Activated T-cell treated with anti-CD3 and anti-CD28 coated beads for 1 hour (primary cell): ENCODE data around the gene HSPB6.
"Not testable (repeated sequence)": the region's sequence is repeated elsewhere in the genome, so short reads cannot be mapped to it uniquely, and the experiment has no call there.

Experiments
- DNase-seq: peaks from one replicate; pipeline ENCODE4 v3.0.0-alpha.2; 2020; ENCODE audit warnings: low read depth

Gene HSPB6

GRCh38 chr19:35731353-35731752, 25.5 kb downstream of the HSPB6 start:
- no peak for DNase-seq

- no peak for DNase-seq
Observed at GRCh38 chr19:35730326-35730725, 26.5 kb downstream of the HSPB6 start.

- DNase-seq: no peak
Observed at GRCh38 chr19:35729763-35730162, 27.1 kb downstream of the HSPB6 start.

- no peak for DNase-seq
Observed at GRCh38 chr19:35729021-35729420, 27.8 kb downstream of the HSPB6 start.

- no peak for DNase-seq
Observed at GRCh38 chr19:35727956-35728706, 28.7 kb downstream of the HSPB6 start.

GRCh38 chr19:35727053-35727955, 29.5 kb downstream of the HSPB6 start:
- no peak for DNase-seq

- DNase-seq: no peak
Observed at GRCh38 chr19:35725216-35725861, 31.5 kb downstream of the HSPB6 start.

- no peak for DNase-seq
Observed at GRCh38 chr19:35724560-35724959, 32.3 kb downstream of the HSPB6 start.

- not testable (repeated sequence) for DNase-seq
Observed at GRCh38 chr19:35724132-35724531, 32.7 kb downstream of the HSPB6 start.

GRCh38 chr19:35723671-35724070, 33.2 kb downstream of the HSPB6 start:
- no peak for DNase-seq

GRCh38 chr19:35722897-35723296, 33.9 kb downstream of the HSPB6 start:
- no peak for DNase-seq

GRCh38 chr19:35722461-35722860, 34.4 kb downstream of the HSPB6 start:
- no peak for DNase-seq

- no peak for DNase-seq
Observed at GRCh38 chr19:35721374-35721773, 35.5 kb downstream of the HSPB6 start.

GRCh38 chr19:35720648-35721047, 36.2 kb downstream of the HSPB6 start:
- no peak for DNase-seq

GRCh38 chr19:35720163-35720524, 36.7 kb downstream of the HSPB6 start:
- DNase-seq: no peak

- no peak for DNase-seq
Observed at GRCh38 chr19:35719402-35720162, 37.2 kb downstream of the HSPB6 start.

- DNase-seq: peak; percentile 36
Observed at GRCh38 chr19:35718345-35719041, 38.3 kb downstream of the HSPB6 start.

GRCh38 chr19:35717665-35718344, 39.0 kb downstream of the HSPB6 start, which contains the start of gene KMT2B:
KMT2B (plus strand) TSS chr19:35718003; CDS start chr19:35718019, 16 bp downstream.
- DNase-seq: no peak

GRCh38 chr19:35716801-35717664, 39.8 kb downstream of the HSPB6 start:
- DNase-seq: peak; percentile 93
